Kidney epithelial cell (primary cell): ENCODE results near the gene SPTLC1. TPM values are rescaled to one million over a fixed set of nuclear protein-coding genes. Genes with fewer than 3 reads are reported as not detected.
"Not testable (repeated sequence)": the region's sequence is repeated elsewhere in the genome, so short reads cannot be mapped to it uniquely, and the experiment has no call there.

Source experiments
- DNase-seq: peaks from one replicate; pipeline ENCODE4 v3.0.0-alpha.2; 2010; ENCODE audit warnings: low read depth
- H3K27me3 ChIP-seq: 2 replicates; pipeline ENCODE4 v1.6.0; 2011; ENCODE audit warnings: low read length; ENCODE audit not compliant: control insufficient read depth, insufficient read depth
- H3K36me3 ChIP-seq: 2 replicates; pipeline ENCODE4 v1.5.1; 2011; ENCODE audit warnings: low read length; ENCODE audit not compliant: control insufficient read depth, insufficient read depth
- H3K4me3 ChIP-seq: 2 replicates; pipeline ENCODE4 v1.5.1; 2011; ENCODE audit warnings: low read depth, mild to moderate bottlenecking, control low read depth, low read length
- CTCF ChIP-seq: IDR thresholded peaks from 2 replicates; pipeline ENCODE4 v1.5.1; 2011; ENCODE audit warnings: mild to moderate bottlenecking, moderate library complexity, low read length, control low read depth, inconsistent platforms; ENCODE audit not compliant: insufficient read depth, poor library complexity, severe bottlenecking
- total RNA-seq: library from RNA; depleted of rRNA; stranded (reverse); fragments of >200 nt; gene quantifications from 2 replicates; pipeline ENCODE4 v1.2.3, GENCODE V29; 2015

SPTLC1 gene
- total RNA-seq, 1 donor from 2014 or later, result 103 TPM

GRCh38 chr9:92135576-92135975 is 20.4 kb upstream of the SPTLC1 start:
- DNase-seq, result no peak
- no peak for TF ChIP-seq CTCF

GRCh38 chr9:92133949-92134604 is 18.9 kb upstream of the SPTLC1 start:
- H3K4me3 ChIP-seq, result peak overlapping the region; percentile 15
- H3K36me3 ChIP-seq, result no peaks in the 10 kb centered on the region
- no peaks in the 10 kb centered on the region for H3K27me3 ChIP-seq
- TF ChIP-seq CTCF, result peak; percentile 95
- no peak for DNase-seq

More at GRCh38 chr9:92135576-92135975, 20.4 kb upstream of the SPTLC1 start:
- Histone ChIP-seq H3K36me3 (no peaks in the 10 kb centered on the region), H3K27me3 (no peaks in the 10 kb centered on the region), H3K4me3 (no peak overlapping the region)

- not testable (repeated sequence) for H3K27me3 ChIP-seq, H3K36me3 ChIP-seq, DNase-seq
Measured at GRCh38 chr9:92132913-92133312, 17.7 kb upstream of the SPTLC1 start.

GRCh38 chr9:92132501-92132900 is 17.3 kb upstream of the SPTLC1 start:
- Histone ChIP-seq H3K4me3 (no peak overlapping the region), H3K27me3 (no peaks in the 10 kb centered on the region), H3K36me3 (no peaks in the 10 kb centered on the region)
- DNase-seq, result no peak
- no peak for TF ChIP-seq CTCF

More at GRCh38 chr9:92132913-92133312, 17.7 kb upstream of the SPTLC1 start:
- H3K4me3 ChIP-seq, result not testable (repeated sequence)

- DNase-seq, result no peak
- TF ChIP-seq CTCF, result no peak
- no peaks in the 10 kb centered on the region for H3K36me3 ChIP-seq
- H3K27me3 ChIP-seq, result no peaks in the 10 kb centered on the region
- no peak overlapping the region for H3K4me3 ChIP-seq
Measured at GRCh38 chr9:92122800-92123199, 7.6 kb upstream of the SPTLC1 start.

- no peak for DNase-seq
- no peak overlapping the region for H3K4me3 ChIP-seq
- no peak for TF ChIP-seq CTCF
Measured at GRCh38 chr9:92122061-92122460, 6.8 kb upstream of the SPTLC1 start.

More at GRCh38 chr9:92122061-92122460, 6.8 kb upstream of the SPTLC1 start:
- no peaks in the 10 kb centered on the region for H3K27me3 ChIP-seq
- H3K36me3 ChIP-seq, result no peaks in the 10 kb centered on the region
